GM21390 (cell line): ENCODE results near the gene FOXP1.

Experiments
- ATAC-seq: cut with Tn5 transposase; IDR thresholded peaks from one replicate; pipeline ENCODE4 v1.9.1; 2021; ENCODE audit not compliant: unreplicated experiment

Gene FOXP1

GRCh38 chr3:71587958-71588357, 4.4 kb upstream of the FOXP1 start:
- no peak for ATAC-seq

GRCh38 chr3:71586810-71587242, 3.3 kb upstream of the FOXP1 start:
- ATAC-seq = no peak

GRCh38 chr3:71585887-71586809, 2.6 kb upstream of the FOXP1 start:
- ATAC-seq = no peak

GRCh38 chr3:71585131-71585530, 1.6 kb upstream of the FOXP1 start:
- no peak for ATAC-seq

GRCh38 chr3:71584394-71585011, 975 bp upstream of the FOXP1 start:
- ATAC-seq = no peak

- no peak for ATAC-seq
Measured at GRCh38 chr3:71582612-71583565, 639 bp downstream of the FOXP1 start.

GRCh38 chr3:71582036-71582611, 1.4 kb downstream of the FOXP1 start:
- no peak for ATAC-seq

GRCh38 chr3:71581457-71582035, 2.0 kb downstream of the FOXP1 start:
- no peak for ATAC-seq

- no peak for ATAC-seq
Measured at GRCh38 chr3:71580636-71581456, 2.7 kb downstream of the FOXP1 start.

GRCh38 chr3:71579935-71580406, 3.6 kb downstream of the FOXP1 start:
- no peak for ATAC-seq

GRCh38 chr3:71579326-71579934, 4.1 kb downstream of the FOXP1 start:
- no peak for ATAC-seq

- ATAC-seq = no peak
Measured at GRCh38 chr3:71578054-71578751, 5.3 kb downstream of the FOXP1 start.

GRCh38 chr3:71577011-71577410, 6.5 kb downstream of the FOXP1 start:
- ATAC-seq = no peak

GRCh38 chr3:71575433-71575832, 8.1 kb downstream of the FOXP1 start:
- no peak for ATAC-seq

- no peak for ATAC-seq
Measured at GRCh38 chr3:71573181-71573580, 10.3 kb downstream of the FOXP1 start.

- no peak for ATAC-seq
Measured at GRCh38 chr3:71570546-71570945, 13.0 kb downstream of the FOXP1 start.

- no peak for ATAC-seq
Measured at GRCh38 chr3:71568207-71568606, 15.3 kb downstream of the FOXP1 start.

GRCh38 chr3:71566776-71567175, 16.8 kb downstream of the FOXP1 start:
- no peak for ATAC-seq
